Left hindlimb (tissue), 1 donor: ENCODE results near the gene PRELID3B.
A peak's percentile ranks its signal among the peaks of the same experiment; 100 is the strongest.

Experiments
- DNase-seq: peaks from one replicate; pipeline ENCODE4 v3.0.0-alpha.2; 2018

The PRELID3B gene

GRCh38 chr20:59042151-59042795 lies at the start of gene PRELID3B:
Gene PRELID3B (minus strand): TSS chr20:59042786. CDS start chr20:59042730, 56 bp downstream.
- DNase-seq, result peak; percentile 46

GRCh38 chr20:59087829-59088433 lies 45.3 kb upstream of the PRELID3B start:
- DNase-seq, result peak; percentile 62

- no peak for DNase-seq
Observed at GRCh38 chr20:59086923-59087322, 44.3 kb upstream of the PRELID3B start.

GRCh38 chr20:59084041-59084850 lies 41.7 kb upstream of the PRELID3B start:
- DNase-seq, result peak; percentile 66

GRCh38 chr20:59082981-59083380 lies 40.4 kb upstream of the PRELID3B start:
- DNase-seq, result no peak

- DNase-seq, result no peak
Observed at GRCh38 chr20:59082077-59082740, 39.6 kb upstream of the PRELID3B start.

GRCh38 chr20:59081036-59081435 lies 38.5 kb upstream of the PRELID3B start:
- no peak for DNase-seq

- no peak for DNase-seq
Observed at GRCh38 chr20:59078231-59078630, 35.6 kb upstream of the PRELID3B start.

GRCh38 chr20:59077705-59078104 lies 35.1 kb upstream of the PRELID3B start:
- no peak for DNase-seq

- no peak for DNase-seq
Observed at GRCh38 chr20:59075934-59076508, 33.4 kb upstream of the PRELID3B start.

GRCh38 chr20:59074456-59074855 lies 31.9 kb upstream of the PRELID3B start:
- DNase-seq, result no peak

GRCh38 chr20:59073582-59073981 lies 31.0 kb upstream of the PRELID3B start:
- DNase-seq, result no peak

GRCh38 chr20:59071216-59071615 lies 28.6 kb upstream of the PRELID3B start:
- DNase-seq, result no peak

- no peak for DNase-seq
Observed at GRCh38 chr20:59069026-59069425, 26.4 kb upstream of the PRELID3B start.

- DNase-seq, result no peak
Observed at GRCh38 chr20:59068534-59068933, 25.9 kb upstream of the PRELID3B start.

GRCh38 chr20:59064214-59064722 lies 21.7 kb upstream of the PRELID3B start:
- no peak for DNase-seq

- DNase-seq, result no peak
Observed at GRCh38 chr20:59063358-59064213, 21.0 kb upstream of the PRELID3B start.

- DNase-seq, result no peak
Observed at GRCh38 chr20:59062081-59062480, 19.5 kb upstream of the PRELID3B start.

- no peak for DNase-seq
Observed at GRCh38 chr20:59055302-59055701, 12.7 kb upstream of the PRELID3B start.

- DNase-seq, result peak; percentile 31
Observed at GRCh38 chr20:59051666-59052185, 9.1 kb upstream of the PRELID3B start.

GRCh38 chr20:59050437-59050836 lies 7.9 kb upstream of the PRELID3B start:
- no peak for DNase-seq

GRCh38 chr20:59048681-59049030 lies 6.1 kb upstream of the PRELID3B start:
- DNase-seq, result no peak
